Osteoblast (primary cell): ENCODE results near the gene FOXO6. TPM values are rescaled to one million over a fixed set of nuclear protein-coding genes. Genes with fewer than 3 reads are reported as not detected.

Experiments
- DNase-seq: peaks from one replicate; pipeline ENCODE4 v3.0.0; 2011; ENCODE audit warnings: low spot score, mixed read lengths; ENCODE audit not compliant: insufficient read length; ENCODE audit errors: missing footprints
- H2AFZ ChIP-seq: 2 replicates; pipeline ENCODE4 v1.6.0; 2011; ENCODE audit warnings: mild to moderate bottlenecking, low read length
- H3K27ac ChIP-seq: 2 replicates; pipeline ENCODE4 v1.5.1; 2011; ENCODE audit warnings: mild to moderate bottlenecking, low read depth, low read length, moderate library complexity
- H3K27me3 ChIP-seq: 2 replicates; pipeline ENCODE4 v1.6.0; 2012; ENCODE audit warnings: mild to moderate bottlenecking, control low read depth, inconsistent platforms, low read length, moderate library complexity; ENCODE audit not compliant: insufficient read depth
- H3K36me3 ChIP-seq: 2 replicates; pipeline ENCODE4 v1.5.1; 2011; ENCODE audit warnings: mild to moderate bottlenecking, low read length, control low read depth, moderate library complexity; ENCODE audit not compliant: insufficient read depth
- H3K4me1 ChIP-seq: 2 replicates; pipeline ENCODE4 v1.5.1; 2011; ENCODE audit warnings: mild to moderate bottlenecking, low read length, control low read depth, moderate library complexity; ENCODE audit not compliant: insufficient read depth
- H3K4me2 ChIP-seq: 2 replicates; pipeline ENCODE4 v1.6.0; 2011; ENCODE audit warnings: mild to moderate bottlenecking, low read length; ENCODE audit not compliant: insufficient read depth
- H3K4me3 ChIP-seq: fragments of 200-600 bp; sonication (generic); 3 replicates; pipeline ENCODE4 v1.5.1; 2012; ENCODE audit warnings: mild to moderate bottlenecking, low read length, inconsistent platforms; ENCODE audit not compliant: insufficient read depth
- H3K79me2 ChIP-seq: 2 replicates; pipeline ENCODE4 v1.6.0; 2012; ENCODE audit warnings: mild to moderate bottlenecking, low read length, control low read depth, inconsistent platforms; ENCODE audit not compliant: insufficient read depth
- H3K9me3 ChIP-seq: 2 replicates; pipeline ENCODE4 v1.5.1; 2011; ENCODE audit warnings: low read depth, low read length, control low read depth
- H4K20me1 ChIP-seq: 2 replicates; pipeline ENCODE4 v1.6.0; 2012; ENCODE audit warnings: mild to moderate bottlenecking, low read length, control low read depth; ENCODE audit not compliant: insufficient read depth
- total RNA-seq: library from RNA; depleted of rRNA; stranded (reverse); fragments of >200 nt; gene quantifications from 2 replicates; pipeline ENCODE4 v1.2.3, GENCODE V29; 2012
- TF ChIP-seq, protein P1 (sequence below): IDR thresholded peaks from 2 replicates; pipeline ENCODE4 v1.5.1; 2011; ENCODE audit warnings: mild to moderate bottlenecking, low read depth, low read length, moderate library complexity; ENCODE audit errors: extremely low read depth

Gene FOXO6
- total RNA-seq, 1 donor, result not detected

DNA sequence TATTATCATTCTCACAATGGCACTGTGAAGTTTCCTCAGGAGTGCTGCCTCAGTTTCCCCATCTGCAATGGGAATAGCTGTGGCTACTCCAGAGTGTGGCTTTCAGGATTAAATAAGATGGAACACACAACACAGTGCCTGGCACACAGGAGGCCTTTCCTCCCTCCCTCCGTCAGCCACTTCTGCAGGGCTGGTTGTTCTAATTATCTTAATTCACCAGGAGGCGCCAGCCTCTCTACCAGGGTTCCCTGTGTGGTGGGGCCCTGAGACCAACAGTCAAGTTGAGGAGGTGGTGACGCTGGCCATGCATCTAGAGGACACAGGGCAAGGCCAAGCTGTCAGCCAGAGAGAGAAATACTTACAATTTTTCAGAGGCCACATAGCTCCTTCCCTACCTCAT, 6.3 kb upstream of the FOXO6 start:
- TF ChIP-seq, protein P1, sequence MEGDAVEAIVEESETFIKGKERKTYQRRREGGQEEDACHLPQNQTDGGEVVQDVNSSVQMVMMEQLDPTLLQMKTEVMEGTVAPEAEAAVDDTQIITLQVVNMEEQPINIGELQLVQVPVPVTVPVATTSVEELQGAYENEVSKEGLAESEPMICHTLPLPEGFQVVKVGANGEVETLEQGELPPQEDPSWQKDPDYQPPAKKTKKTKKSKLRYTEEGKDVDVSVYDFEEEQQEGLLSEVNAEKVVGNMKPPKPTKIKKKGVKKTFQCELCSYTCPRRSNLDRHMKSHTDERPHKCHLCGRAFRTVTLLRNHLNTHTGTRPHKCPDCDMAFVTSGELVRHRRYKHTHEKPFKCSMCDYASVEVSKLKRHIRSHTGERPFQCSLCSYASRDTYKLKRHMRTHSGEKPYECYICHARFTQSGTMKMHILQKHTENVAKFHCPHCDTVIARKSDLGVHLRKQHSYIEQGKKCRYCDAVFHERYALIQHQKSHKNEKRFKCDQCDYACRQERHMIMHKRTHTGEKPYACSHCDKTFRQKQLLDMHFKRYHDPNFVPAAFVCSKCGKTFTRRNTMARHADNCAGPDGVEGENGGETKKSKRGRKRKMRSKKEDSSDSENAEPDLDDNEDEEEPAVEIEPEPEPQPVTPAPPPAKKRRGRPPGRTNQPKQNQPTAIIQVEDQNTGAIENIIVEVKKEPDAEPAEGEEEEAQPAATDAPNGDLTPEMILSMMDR, result no peak

GRCh38 chr1:41355356-41355755, 5.9 kb upstream of the FOXO6 start:
- H3K9me3 ChIP-seq, result no peaks in the 10 kb centered on the region
- TF ChIP-seq, protein P1, result no peak
- H2AFZ ChIP-seq, result no peak overlapping the region
- no peak for DNase-seq
- H3K27me3 ChIP-seq, result no peaks in the 10 kb centered on the region
- H3K4me2 ChIP-seq, result no peak overlapping the region
- no peaks in the 10 kb centered on the region for H3K79me2 ChIP-seq
- no peak overlapping the region for H3K4me3 ChIP-seq
- no peaks in the 10 kb centered on the region for H4K20me1 ChIP-seq
- no peak overlapping the region for H3K27ac ChIP-seq
- H3K36me3 ChIP-seq, result no peaks in the 10 kb centered on the region
- peaks cover 13% of the 10 kb centered on the region for H3K4me1 ChIP-seq

More for the DNA sequence above, 6.3 kb upstream of the FOXO6 start:
- DNase-seq, result no peak
- H3K4me3 ChIP-seq, result no peak overlapping the region
- H3K4me2 ChIP-seq, result no peak overlapping the region
- no peaks in the 10 kb centered on the region for H3K27me3 ChIP-seq
- no peaks in the 10 kb centered on the region for H4K20me1 ChIP-seq
- H3K36me3 ChIP-seq, result no peaks in the 10 kb centered on the region
- no peaks in the 10 kb centered on the region for H3K79me2 ChIP-seq
- H3K27ac ChIP-seq, result no peak overlapping the region
- H2AFZ ChIP-seq, result no peak overlapping the region
- H3K4me1 ChIP-seq, result peaks cover 13% of the 10 kb centered on the region
- no peaks in the 10 kb centered on the region for H3K9me3 ChIP-seq

DNA sequence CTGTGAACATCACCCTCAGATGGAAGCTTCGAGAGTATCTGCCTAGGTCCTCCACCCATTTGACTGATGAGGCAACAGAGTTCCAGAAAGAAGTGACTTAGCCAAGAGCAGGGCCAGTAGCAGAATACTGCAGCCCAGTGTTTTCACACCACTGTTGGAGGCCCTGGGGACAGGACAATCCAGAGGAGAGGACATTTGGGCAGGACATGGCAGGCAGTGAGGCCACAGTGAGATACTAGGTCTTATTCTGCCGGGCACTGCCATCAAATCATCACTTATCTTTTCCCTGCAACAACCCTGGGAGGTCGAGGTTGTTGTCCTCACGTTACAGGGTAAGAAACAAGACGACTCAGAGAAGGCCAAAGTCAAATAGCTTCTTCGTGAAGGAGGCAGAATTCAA, 5.5 kb upstream of the FOXO6 start:
- Histone ChIP-seq H3K4me1 (peaks cover 13% of the 10 kb centered on the region), H3K36me3 (no peaks in the 10 kb centered on the region), H3K4me2 (no peak overlapping the region), H3K27me3 (no peaks in the 10 kb centered on the region), H2AFZ (no peak overlapping the region), H3K9me3 (no peaks in the 10 kb centered on the region), H3K79me2 (no peaks in the 10 kb centered on the region), H4K20me1 (no peaks in the 10 kb centered on the region), H3K4me3 (no peak overlapping the region), H3K27ac (no peak overlapping the region)
- no peak for DNase-seq
- TF ChIP-seq, protein P1, result no peak

- H3K4me1 ChIP-seq, result peaks cover 15% of the 10 kb centered on the region
- H3K9me3 ChIP-seq, result no peaks in the 10 kb centered on the region
- no peaks in the 10 kb centered on the region for H4K20me1 ChIP-seq
- H3K27me3 ChIP-seq, result peaks cover 1% of the 10 kb centered on the region
- DNase-seq, result no peak
- H3K4me2 ChIP-seq, result no peak overlapping the region
- H2AFZ ChIP-seq, result no peak overlapping the region
- no peaks in the 10 kb centered on the region for H3K36me3 ChIP-seq
- no peak overlapping the region for H3K4me3 ChIP-seq
- H3K79me2 ChIP-seq, result no peaks in the 10 kb centered on the region
- H3K27ac ChIP-seq, result no peak overlapping the region
- TF ChIP-seq, protein P1, result no peak
Observed at GRCh38 chr1:41356752-41357151, 4.5 kb upstream of the FOXO6 start.
